Transverse colon (tissue), 4 donors: ENCODE data around the gene VSTM1. TPM values are rescaled to one million over a fixed set of nuclear protein-coding genes. Genes with fewer than 3 reads are reported as not detected.
"Not testable (repeated sequence)": the region's sequence is repeated elsewhere in the genome, so short reads cannot be mapped to it uniquely, and the experiment has no call there.

Source experiments
- DNase-seq: peaks from one replicate; pipeline ENCODE4 v3.0.0-alpha.2; 2019
- H3K27ac ChIP-seq, 4 donors: fragments of 200-600 bp; sonication (generic); 2 replicates each; pipeline ENCODE4 v1.5.1; 2016 to 2018; ENCODE audit warnings: inconsistent platforms in 4 of 4
- H3K27me3 ChIP-seq: fragments of 200-600 bp; sonication (generic); 2 replicates; pipeline ENCODE4 v1.5.1; 2017; ENCODE audit warnings: inconsistent platforms
- H3K36me3 ChIP-seq, 4 donors: fragments of 200-600 bp; sonication (generic); 2 replicates each; pipeline ENCODE4 v1.5.1; 2017 to 2019; ENCODE audit warnings: inconsistent platforms in 4 of 4
- H3K4me1 ChIP-seq, 4 donors: fragments of 200-600 bp; sonication (generic); 2 replicates each; pipeline ENCODE4 v1.5.1; 2017 to 2020; ENCODE audit warnings: inconsistent platforms in 4 of 4
- H3K4me3 ChIP-seq, 4 donors: fragments of 200-600 bp; sonication (generic); 1 replicate in 1 of 4; 2 replicates in 3 of 4; pipeline versions ENCODE4 v1.5.1 to v1.6.1; 2017 to 2019; ENCODE audit warnings: inconsistent platforms in 4 of 4
- H3K9me3 ChIP-seq, 2 donors: fragments of 200-600 bp; sonication (generic); 2 replicates each; pipeline ENCODE4 v1.5.1; 2017 to 2019; ENCODE audit warnings: inconsistent platforms in 2 of 2
- CTCF ChIP-seq, 5 experiments: fragments of 200-600 bp in 3 of 5; fragments of 450-650 bp in 2 of 5; sonication (generic) in 3 of 5; IDR thresholded peaks; 1 replicate in 2 of 5; 2 replicates in 3 of 5; pipeline ENCODE4 v1.5.1; 2016 to 2017; ENCODE audit warnings: antibody characterized with exemption in 5 of 5, inconsistent platforms in 3 of 5, mild to moderate bottlenecking in 2 of 5, moderate library complexity in 1 of 5
- EP300 ChIP-seq: sonication (generic); formaldehyde crosslinking; IDR thresholded peaks from one replicate; pipeline ENCODE4 v1.6.1; 2017; ENCODE audit warnings: antibody characterized with exemption, low read depth
- POLR2A ChIP-seq: fragments of 450-650 bp; IDR thresholded peaks from one replicate; pipeline ENCODE4 v1.6.1; 2016; ENCODE audit warnings: antibody characterized with exemption, mild to moderate bottlenecking, moderate library complexity
- POLR2AphosphoS5 ChIP-seq, 3 donors: sonication (generic); formaldehyde crosslinking; IDR thresholded peaks; one replicate each; pipeline ENCODE4 v1.6.1; 2016; ENCODE audit warnings: antibody characterized with exemption in 3 of 3
- WGBS, 2 donors: methylation state at CpG; one replicate each; pipeline ENCODE4 v1.1.5; 2018; ENCODE audit warnings: low coverage in 1 of 2; 5-methylcytosine and 5-hydroxymethylcytosine counted together
- in situ Hi-C, 4 donors: fragments of 200-750 bp; cut with MboI; loops; one replicate each; pipeline versions ENCODE4 v1.15.0 to v1.15.1; 2017; ENCODE audit warnings: low sequenced_read_pairs in 3 of 4, low pct_ligation_motif_present in 1 of 4, low pct_unique_long_range_greater_than_20kb in 1 of 4
- intact Hi-C: fragments of 100-400 bp; cut with DNase I; formaldehyde crosslinking; loops from one replicate; pipeline ENCODE4 v1.15.1; 2023; ENCODE audit warnings: low total_unique reads
- total RNA-seq, 4 donors: library from RNA; depleted of rRNA; stranded (reverse); fragments of >200 nt; gene quantifications; one replicate each; pipeline ENCODE4 v1.1.0, GENCODE V29; 2016

Gene VSTM1
- total RNA-seq, 4 donors from 2014 or later = not detected

GRCh38 chr19:54099190-54099902, 35.6 kb upstream of the VSTM1 start:
- H3K4me1 ChIP-seq = peaks cover 8 to 37% (median 18%) of the 10 kb centered on the region in 4 donors

DNA sequence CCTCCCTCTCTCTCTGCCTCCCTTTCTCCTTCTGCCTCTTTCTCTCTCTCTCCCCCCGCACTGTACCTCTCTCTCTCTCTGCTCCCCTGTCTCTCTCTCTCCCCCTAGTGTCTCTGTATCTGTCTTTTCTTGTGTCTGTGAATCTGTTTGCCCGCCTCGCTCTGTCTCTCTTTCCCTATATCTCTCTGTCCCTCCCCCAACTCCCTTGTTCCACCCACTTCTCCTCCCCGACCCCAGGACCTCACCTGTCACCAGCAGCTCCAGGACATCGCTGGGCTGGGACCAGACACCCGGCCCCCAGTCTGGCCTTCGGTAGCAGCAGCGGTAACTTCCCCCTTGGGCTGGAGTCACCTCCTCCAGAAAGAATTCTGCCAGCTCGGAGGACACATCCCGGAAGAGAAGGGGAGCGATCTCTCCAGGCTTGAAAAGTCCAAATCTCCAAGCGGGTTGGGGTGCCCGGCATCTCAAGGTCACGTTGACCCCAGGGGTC, 33.0 kb upstream of the VSTM1 start:
- H3K4me3 ChIP-seq = peak overlapping the region in 2 of 4 donors; percentile 4 to 56
- peak overlapping the region in 3 of 4 donors; percentile 11 to 77 (median 58) for H3K27ac ChIP-seq
- peaks cover 3% of the 10 kb centered on the region for H3K27me3 ChIP-seq
- TF ChIP-seq CTCF (IDR thresholded peaks at IDR 0.05) (no peak), POLR2AphosphoS5 (IDR thresholded peaks at IDR 0.05) (no peak), POLR2A (no peak), EP300 (no peak)
- H3K4me1 ChIP-seq = peaks cover 7 to 19% (median 8%) of the 10 kb centered on the region in 4 donors
- no peaks in the 10 kb centered on the region for H3K9me3 ChIP-seq
- DNase-seq = peak; percentile 42
- H3K36me3 ChIP-seq = no peaks in the 10 kb centered on the region
- intact Hi-C loops (no loop called here), in situ Hi-C loops (no loop called here)
- 4 to 5% methylated on average over 5 to 14 of the region's 14 CpGs for WGBS, 2 donors

More at GRCh38 chr19:54099190-54099902, 35.6 kb upstream of the VSTM1 start:
- no peak for TF ChIP-seq POLR2AphosphoS5 (IDR thresholded peaks at IDR 0.05)
- TF ChIP-seq POLR2A = no peak
- TF ChIP-seq EP300 = no peak
- TF ChIP-seq CTCF (IDR thresholded peaks at IDR 0.05) = no peak
- Histone ChIP-seq H3K27ac (no peak overlapping the region), H3K36me3 (no peaks in the 10 kb centered on the region), H3K4me3 (no peak overlapping the region), H3K27me3 (peaks cover 3% of the 10 kb centered on the region), H3K9me3 (no peaks in the 10 kb centered on the region)
- WGBS, 2 donors = 87 to 96% methylated on average over 4 to 12 of the region's 12 CpGs
- intact Hi-C loops = no loop called here
- no peak for DNase-seq
- in situ Hi-C loops = no loop called here

- H3K4me3 ChIP-seq = peak overlapping the region in 3 of 4 donors; percentile 13 to 56 (median 26)
- H3K27me3 ChIP-seq, intact Hi-C loops, H3K9me3 ChIP-seq, H3K36me3 ChIP-seq, in situ Hi-C loops: not testable (repeated sequence)
- peak in 1 of 5 experiments; percentile 48 for TF ChIP-seq CTCF (IDR thresholded peaks at IDR 0.05)
- peak in 1 of 3 donors; percentile 40 for TF ChIP-seq POLR2AphosphoS5 (IDR thresholded peaks at IDR 0.05)
- H3K4me1 ChIP-seq = peaks cover 7 to 19% (median 8%) of the 10 kb centered on the region in 4 donors
- H3K27ac ChIP-seq = peak overlapping the region in 2 of 4 donors; percentile 58 to 77
- WGBS, 2 donors = 5% methylated on average over 39 of the region's 46 CpGs; no CpG with 5 or more reads in 1 of the 2 donors
- peak; percentile 59 for DNase-seq
These were observed 32.3 kb upstream of the VSTM1 start for GRCh38 chr19:54095859-54096616.

DNA sequence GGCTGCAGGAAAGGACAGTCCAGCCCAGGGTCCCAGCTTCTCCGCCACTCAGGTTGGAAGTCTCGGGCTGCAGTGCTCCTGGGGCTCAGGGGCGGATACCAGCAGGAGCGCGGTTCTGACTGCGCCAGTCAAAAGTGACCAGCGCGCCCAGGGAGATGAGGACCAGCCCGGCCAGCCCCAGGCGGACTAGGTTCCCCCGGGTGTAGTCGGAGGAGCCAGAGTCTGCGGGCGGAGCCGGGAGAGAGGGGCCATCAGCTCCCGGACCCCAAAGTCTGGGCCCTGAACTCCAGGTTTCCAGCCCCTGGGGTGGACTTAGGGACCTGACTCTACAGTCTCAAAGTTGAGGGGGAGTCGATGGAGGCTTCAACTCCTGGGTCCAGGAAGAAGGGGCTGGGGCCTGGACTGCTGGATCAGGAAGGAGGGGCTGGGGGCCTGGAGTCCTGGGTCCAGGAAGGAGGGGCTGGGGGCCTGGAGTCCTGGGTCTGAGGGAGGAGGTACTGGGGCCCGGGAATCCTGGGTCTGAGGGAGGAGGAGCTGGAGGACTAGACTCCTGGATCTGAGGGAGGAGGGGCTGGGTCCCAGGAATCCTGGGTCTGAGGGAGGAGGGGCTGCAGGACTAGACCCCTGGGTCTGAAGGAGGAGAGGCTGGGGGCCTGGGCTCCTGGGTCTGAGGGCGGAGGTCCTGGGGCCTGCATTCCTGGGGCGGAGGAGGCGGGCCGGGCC, 31.6 kb upstream of the VSTM1 start:
- H3K27ac ChIP-seq = peak overlapping the region in 1 of 4 donors; percentile 77
- 71% methylated on average over 22 of the region's 22 CpGs; no CpG with 5 or more reads in 1 of the 2 donors for WGBS, 2 donors
- in situ Hi-C loops = no loop called here

More for the DNA sequence above, 31.6 kb upstream of the VSTM1 start:
- H3K4me1 ChIP-seq = peaks cover 7 to 19% (median 8%) of the 10 kb centered on the region in 4 donors
- no peaks in the 10 kb centered on the region for H3K36me3 ChIP-seq
- H3K4me3 ChIP-seq = peak overlapping the region in 3 of 4 donors; percentile 13 to 56 (median 26)
- DNase-seq = no peak
- intact Hi-C loops = no loop called here
- no peaks in the 10 kb centered on the region for H3K9me3 ChIP-seq
- peaks cover 3% of the 10 kb centered on the region for H3K27me3 ChIP-seq
- TF ChIP-seq POLR2AphosphoS5 (IDR thresholded peaks at IDR 0.05) (no peak), POLR2A (no peak), CTCF (IDR thresholded peaks at IDR 0.05) (no peak), EP300 (no peak)
